HL-60 (cell line): ENCODE data around the gene CNN3.

Source experiments
- DNase-seq, 2 experiments: peaks; one replicate each; pipeline ENCODE4 v3.0.0-alpha.2; 2010 to 2020; ENCODE audit warnings: low read depth in 1 of 2, low spot score in 1 of 2
- H3K27ac ChIP-seq: fragments of 250-450 bp; sonication (Bioruptor Pico); replicated peaks from 2 replicates; pipeline ENCODE4 v1.5.1; 2020; ENCODE audit warnings: mild to moderate bottlenecking, moderate library complexity
- H3K27me3 ChIP-seq: fragments of 250-450 bp; sonication (Bioruptor Pico); 2 replicates; pipeline ENCODE4 v1.5.1; 2021; ENCODE audit warnings: mild to moderate bottlenecking, moderate library complexity; ENCODE audit not compliant: insufficient read depth, poor library complexity, severe bottlenecking
- H3K4me3 ChIP-seq: replicated peaks from 2 replicates; pipeline ENCODE4 v1.5.1; 2011; ENCODE audit warnings: mild to moderate bottlenecking, control low read depth, low read length; ENCODE audit not compliant: insufficient read depth
- GABPA ChIP-seq: IDR thresholded peaks from 2 replicates; pipeline ENCODE4 v1.6.1; 2012; ENCODE audit warnings: low read depth
- POLR2AphosphoS5 ChIP-seq: IDR thresholded peaks from 2 replicates; pipeline ENCODE4 v1.6.1; 2012; ENCODE audit warnings: low read depth
- SPI1 ChIP-seq: IDR thresholded peaks from 2 replicates; pipeline ENCODE4 v1.6.1; 2012; ENCODE audit warnings: low read depth, mild to moderate bottlenecking, borderline replicate concordance
- TF ChIP-seq, protein P1 (sequence below): IDR thresholded peaks from one replicate; pipeline ENCODE4 v1.5.1; 2011; ENCODE audit warnings: low read length, control low read depth, inconsistent platforms; ENCODE audit not compliant: insufficient read depth
- TF ChIP-seq, protein P2 (sequence below): IDR thresholded peaks from 2 replicates; pipeline ENCODE4 v1.6.1; 2012; ENCODE audit warnings: low read depth; ENCODE audit not compliant: insufficient replicate concordance

CNN3 gene

DNA sequence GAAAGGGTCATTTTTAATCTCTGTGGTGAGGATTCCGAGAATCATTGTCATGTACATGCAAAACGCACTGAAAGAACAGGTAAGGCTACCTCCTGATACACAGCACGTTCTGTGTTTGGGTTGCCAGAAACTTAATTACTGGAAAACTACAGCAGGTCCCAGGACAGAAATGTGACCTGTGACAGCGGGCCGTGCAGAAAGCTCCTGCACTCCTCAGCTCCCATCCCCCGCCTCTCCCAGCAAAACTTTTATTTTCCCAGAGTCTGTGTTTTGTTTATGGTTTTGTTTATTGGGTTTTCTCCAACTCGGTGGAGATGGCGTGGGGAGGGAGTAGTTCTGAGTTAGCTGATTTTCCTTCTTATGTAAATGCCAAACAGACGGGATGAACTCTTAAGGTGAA lies 62.1 kb downstream of the CNN3 start:
- H3K4me3 ChIP-seq, result no peak overlapping the region
- H3K27ac ChIP-seq, result no peak overlapping the region
- peaks cover 4% of the 10 kb centered on the region for H3K27me3 ChIP-seq
- no peak for TF ChIP-seq SPI1
- TF ChIP-seq, protein P1, sequence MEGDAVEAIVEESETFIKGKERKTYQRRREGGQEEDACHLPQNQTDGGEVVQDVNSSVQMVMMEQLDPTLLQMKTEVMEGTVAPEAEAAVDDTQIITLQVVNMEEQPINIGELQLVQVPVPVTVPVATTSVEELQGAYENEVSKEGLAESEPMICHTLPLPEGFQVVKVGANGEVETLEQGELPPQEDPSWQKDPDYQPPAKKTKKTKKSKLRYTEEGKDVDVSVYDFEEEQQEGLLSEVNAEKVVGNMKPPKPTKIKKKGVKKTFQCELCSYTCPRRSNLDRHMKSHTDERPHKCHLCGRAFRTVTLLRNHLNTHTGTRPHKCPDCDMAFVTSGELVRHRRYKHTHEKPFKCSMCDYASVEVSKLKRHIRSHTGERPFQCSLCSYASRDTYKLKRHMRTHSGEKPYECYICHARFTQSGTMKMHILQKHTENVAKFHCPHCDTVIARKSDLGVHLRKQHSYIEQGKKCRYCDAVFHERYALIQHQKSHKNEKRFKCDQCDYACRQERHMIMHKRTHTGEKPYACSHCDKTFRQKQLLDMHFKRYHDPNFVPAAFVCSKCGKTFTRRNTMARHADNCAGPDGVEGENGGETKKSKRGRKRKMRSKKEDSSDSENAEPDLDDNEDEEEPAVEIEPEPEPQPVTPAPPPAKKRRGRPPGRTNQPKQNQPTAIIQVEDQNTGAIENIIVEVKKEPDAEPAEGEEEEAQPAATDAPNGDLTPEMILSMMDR, result no peak
- DNase-seq, result no peak

DNA sequence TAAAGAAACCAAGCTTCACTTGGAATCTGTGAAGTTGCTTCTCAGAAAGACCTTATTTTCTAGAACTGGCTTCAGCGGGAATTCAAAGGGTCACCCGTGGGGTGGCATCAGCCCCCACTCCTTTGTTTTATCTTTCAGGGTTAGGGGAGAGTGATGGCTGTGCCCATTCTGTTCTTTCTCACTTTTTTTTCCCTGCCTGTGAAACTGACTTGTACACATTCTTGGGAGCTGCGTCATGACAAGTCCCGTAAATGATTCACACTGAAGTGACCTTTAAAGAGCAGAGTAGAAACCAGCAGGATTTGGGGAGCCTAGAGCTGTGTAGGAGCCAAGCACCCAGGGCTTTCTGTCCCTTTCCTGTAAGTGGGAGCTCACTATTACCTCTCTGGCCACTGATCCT lies 63.0 kb downstream of the CNN3 start:
- Histone ChIP-seq H3K27me3 (peaks cover 4% of the 10 kb centered on the region), H3K27ac (no peak overlapping the region), H3K4me3 (no peak overlapping the region)
- TF ChIP-seq GABPA (no peak), POLR2AphosphoS5 (no peak), SPI1 (no peak)
- TF ChIP-seq, protein P2, sequence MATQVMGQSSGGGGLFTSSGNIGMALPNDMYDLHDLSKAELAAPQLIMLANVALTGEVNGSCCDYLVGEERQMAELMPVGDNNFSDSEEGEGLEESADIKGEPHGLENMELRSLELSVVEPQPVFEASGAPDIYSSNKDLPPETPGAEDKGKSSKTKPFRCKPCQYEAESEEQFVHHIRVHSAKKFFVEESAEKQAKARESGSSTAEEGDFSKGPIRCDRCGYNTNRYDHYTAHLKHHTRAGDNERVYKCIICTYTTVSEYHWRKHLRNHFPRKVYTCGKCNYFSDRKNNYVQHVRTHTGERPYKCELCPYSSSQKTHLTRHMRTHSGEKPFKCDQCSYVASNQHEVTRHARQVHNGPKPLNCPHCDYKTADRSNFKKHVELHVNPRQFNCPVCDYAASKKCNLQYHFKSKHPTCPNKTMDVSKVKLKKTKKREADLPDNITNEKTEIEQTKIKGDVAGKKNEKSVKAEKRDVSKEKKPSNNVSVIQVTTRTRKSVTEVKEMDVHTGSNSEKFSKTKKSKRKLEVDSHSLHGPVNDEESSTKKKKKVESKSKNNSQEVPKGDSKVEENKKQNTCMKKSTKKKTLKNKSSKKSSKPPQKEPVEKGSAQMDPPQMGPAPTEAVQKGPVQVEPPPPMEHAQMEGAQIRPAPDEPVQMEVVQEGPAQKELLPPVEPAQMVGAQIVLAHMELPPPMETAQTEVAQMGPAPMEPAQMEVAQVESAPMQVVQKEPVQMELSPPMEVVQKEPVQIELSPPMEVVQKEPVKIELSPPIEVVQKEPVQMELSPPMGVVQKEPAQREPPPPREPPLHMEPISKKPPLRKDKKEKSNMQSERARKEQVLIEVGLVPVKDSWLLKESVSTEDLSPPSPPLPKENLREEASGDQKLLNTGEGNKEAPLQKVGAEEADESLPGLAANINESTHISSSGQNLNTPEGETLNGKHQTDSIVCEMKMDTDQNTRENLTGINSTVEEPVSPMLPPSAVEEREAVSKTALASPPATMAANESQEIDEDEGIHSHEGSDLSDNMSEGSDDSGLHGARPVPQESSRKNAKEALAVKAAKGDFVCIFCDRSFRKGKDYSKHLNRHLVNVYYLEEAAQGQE, result no peak
- TF ChIP-seq, protein P1, result no peak
- no peak for DNase-seq

DNA sequence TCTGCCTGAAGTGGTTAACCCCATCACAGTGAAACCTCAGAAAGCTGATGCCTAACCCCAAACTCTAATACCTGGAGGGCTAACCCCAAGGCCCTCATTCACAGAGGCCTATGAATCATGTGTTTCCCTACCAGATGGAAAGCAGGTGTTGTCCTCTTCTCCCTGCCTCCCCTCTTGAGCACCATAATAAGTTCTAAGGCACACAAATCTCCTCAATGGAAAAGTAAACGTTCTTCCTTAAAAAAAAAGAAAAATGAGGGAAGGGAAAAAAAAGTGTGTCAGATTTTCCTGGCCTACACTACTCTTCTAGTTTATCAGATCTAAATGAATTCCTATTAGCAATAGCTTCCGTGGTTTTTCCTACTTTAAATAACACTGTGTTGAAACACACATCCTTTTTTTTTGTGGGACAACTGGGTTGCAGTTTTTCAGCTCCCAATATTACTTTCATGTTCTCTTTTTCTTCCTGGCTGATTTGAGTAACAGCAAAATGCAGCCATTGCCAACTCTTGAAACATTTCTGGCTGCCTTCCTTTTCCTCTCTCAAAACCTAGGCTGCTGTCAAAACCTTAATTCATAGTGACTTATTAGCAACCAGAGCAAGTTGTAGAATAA lies 63.5 kb downstream of the CNN3 start:
- peaks cover 4% of the 10 kb centered on the region for H3K27me3 ChIP-seq
- no peak for DNase-seq
- TF ChIP-seq, protein P2, result no peak
- TF ChIP-seq, protein P1, result no peak
- TF ChIP-seq GABPA, result no peak
- no peak for TF ChIP-seq POLR2AphosphoS5
- no peak for TF ChIP-seq SPI1
- no peak overlapping the region for H3K27ac ChIP-seq
- no peak overlapping the region for H3K4me3 ChIP-seq

DNA sequence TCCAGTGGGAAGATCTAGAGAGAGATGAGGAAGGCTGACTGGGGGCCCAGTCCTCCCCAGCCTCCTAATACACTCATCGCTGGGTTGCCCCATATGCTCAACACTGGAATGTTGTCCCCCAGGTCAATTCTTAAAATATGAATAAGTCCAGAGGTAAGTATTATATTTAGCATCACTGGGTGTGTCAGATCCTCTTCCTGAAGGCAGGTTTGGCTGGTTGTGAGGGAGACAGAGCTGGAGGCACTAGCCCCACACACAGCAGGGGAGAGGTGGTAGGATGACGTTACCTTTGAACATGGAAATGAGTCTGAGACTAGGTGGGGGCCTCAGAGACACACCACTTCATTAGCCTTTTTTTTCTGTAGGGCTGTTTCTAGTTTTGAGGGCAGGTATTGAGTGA lies 64.2 kb downstream of the CNN3 start:
- TF ChIP-seq POLR2AphosphoS5 (no peak), SPI1 (no peak), GABPA (no peak)
- TF ChIP-seq, protein P1, result no peak
- TF ChIP-seq, protein P2, result no peak
- H3K4me3 ChIP-seq, result no peak overlapping the region
- DNase-seq, result no peak
- H3K27me3 ChIP-seq, result peaks cover 4% of the 10 kb centered on the region
- no peak overlapping the region for H3K27ac ChIP-seq
